H9 (cell line): ENCODE measurements around the gene CEP112. TPM values are rescaled to one million over a fixed set of nuclear protein-coding genes. Genes with fewer than 3 reads are reported as not detected.

ENCODE experiments used
- DNase-seq: peaks from one replicate; pipeline ENCODE4 v3.0.0-alpha.2; 2017
- H2AFZ ChIP-seq: one replicate; pipeline ENCODE4 v1.6.1; 2013; ENCODE audit warnings: mild to moderate bottlenecking, low read length, control low read depth, moderate library complexity
- H2AK5ac ChIP-seq: 2 replicates; pipeline ENCODE4 v1.6.1; 2013; ENCODE audit warnings: low read length, control low read depth, mixed read lengths; ENCODE audit not compliant: insufficient read length
- H2BK120ac ChIP-seq: one replicate; pipeline ENCODE4 v1.6.1; 2013; ENCODE audit warnings: low read depth, mild to moderate bottlenecking, low read length, control low read depth, inconsistent platforms; ENCODE audit not compliant: poor library complexity, severe bottlenecking
- H2BK12ac ChIP-seq: 2 replicates; pipeline ENCODE4 v1.6.1; 2013; ENCODE audit warnings: low read length, control low read depth, mixed read lengths, low read depth; ENCODE audit not compliant: insufficient read length
- H2BK15ac ChIP-seq: 2 replicates; pipeline ENCODE4 v1.6.1; 2013; ENCODE audit warnings: low read depth, low read length, control low read depth
- H2BK20ac ChIP-seq: one replicate; pipeline ENCODE4 v1.6.1; 2013; ENCODE audit warnings: low read depth, mild to moderate bottlenecking, low read length, control low read depth, inconsistent platforms; ENCODE audit not compliant: poor library complexity, severe bottlenecking
- H2BK5ac ChIP-seq: 2 replicates; pipeline ENCODE4 v1.6.1; 2013; ENCODE audit warnings: low read length, control low read depth, mixed read lengths; ENCODE audit not compliant: insufficient read length
- H3K14ac ChIP-seq: 2 replicates; pipeline ENCODE4 v1.6.1; 2013; ENCODE audit warnings: low read length, control low read depth; ENCODE audit not compliant: insufficient read depth
- H3K18ac ChIP-seq: 2 replicates; pipeline ENCODE4 v1.6.1; 2013; ENCODE audit warnings: low read depth, mild to moderate bottlenecking, mixed read lengths, low read length, control low read depth; ENCODE audit not compliant: insufficient read length
- H3K23ac ChIP-seq: 2 replicates; pipeline ENCODE4 v1.6.1; 2013; ENCODE audit warnings: low read length, control low read depth, mixed read lengths, low read depth; ENCODE audit not compliant: insufficient read length
- H3K23me2 ChIP-seq: 2 replicates; pipeline ENCODE4 v1.6.1; 2013; ENCODE audit warnings: low read depth, mild to moderate bottlenecking, mixed read lengths, low read length, control low read depth; ENCODE audit not compliant: insufficient read length, poor library complexity, severe bottlenecking
- H3K27ac ChIP-seq: 2 replicates; pipeline ENCODE4 v1.5.1; 2013; ENCODE audit warnings: low read length, control low read depth, mixed read lengths, low read depth; ENCODE audit not compliant: insufficient read length
- H3K27me3 ChIP-seq: 2 replicates; pipeline ENCODE4 v1.6.1; 2013; ENCODE audit warnings: low read length, control low read depth, inconsistent platforms; ENCODE audit not compliant: insufficient read depth
- H3K4ac ChIP-seq: 2 replicates; pipeline ENCODE4 v1.6.1; 2013; ENCODE audit warnings: low read depth, mild to moderate bottlenecking, control low read depth, inconsistent platforms, low read length, moderate library complexity
- H3K4me1 ChIP-seq: 2 replicates; pipeline ENCODE4 v1.6.1; 2013; ENCODE audit warnings: low read length, control low read depth, inconsistent platforms; ENCODE audit not compliant: insufficient read depth
- H3K4me2 ChIP-seq: 2 replicates; pipeline ENCODE4 v1.6.1; 2013; ENCODE audit warnings: low read length, control low read depth, mixed read lengths; ENCODE audit not compliant: insufficient read length, insufficient read depth
- H3K56ac ChIP-seq: 2 replicates; pipeline ENCODE4 v1.6.1; 2013; ENCODE audit warnings: low read depth, mild to moderate bottlenecking, mixed read lengths, low read length, control low read depth; ENCODE audit not compliant: insufficient read length
- H3K79me1 ChIP-seq: 2 replicates; pipeline ENCODE4 v1.6.1; 2013; ENCODE audit warnings: low read depth, mild to moderate bottlenecking, moderate library complexity, low read length, control low read depth, inconsistent platforms; ENCODE audit not compliant: insufficient read depth, poor library complexity, severe bottlenecking
- H3K79me2 ChIP-seq: 2 replicates; pipeline ENCODE4 v1.6.1; 2013; ENCODE audit warnings: low read length, control low read depth, inconsistent platforms; ENCODE audit not compliant: insufficient read depth
- H3K9ac ChIP-seq: 2 replicates; pipeline ENCODE4 v1.6.1; 2013; ENCODE audit warnings: low read length, control low read depth, mixed read lengths; ENCODE audit not compliant: insufficient read length; ENCODE audit errors: extremely low read depth
- H3K9me3 ChIP-seq: one replicate; pipeline ENCODE4 v1.6.1; 2013; ENCODE audit warnings: low read depth, low read length, inconsistent platforms; ENCODE audit not compliant: control insufficient read depth
- H3T11ph ChIP-seq: one replicate; pipeline ENCODE4 v1.6.1; 2013; ENCODE audit warnings: mild to moderate bottlenecking, low read length, control low read depth, inconsistent platforms
- H4K20me1 ChIP-seq: one replicate; pipeline ENCODE4 v1.6.1; 2013; ENCODE audit not compliant: control insufficient read depth, insufficient read length, insufficient read depth
- H4K5ac ChIP-seq: 2 replicates; pipeline ENCODE4 v1.6.1; 2013; ENCODE audit warnings: low read depth, mild to moderate bottlenecking, mixed read lengths, low read length, control low read depth; ENCODE audit not compliant: insufficient read length
- H4K8ac ChIP-seq: replicated peaks from 2 replicates; pipeline ENCODE4 v1.6.1; 2013; ENCODE audit warnings: low read length, control low read depth, mixed read lengths, low read depth; ENCODE audit not compliant: insufficient read length
- H4K91ac ChIP-seq: 2 replicates; pipeline ENCODE4 v1.6.1; 2013; ENCODE audit warnings: low read depth, mild to moderate bottlenecking, moderate library complexity, mixed read lengths, low read length, control low read depth; ENCODE audit not compliant: insufficient read length
- H3K27ac Mint-ChIP-seq, 3 experiments: 2 replicates in 2 of 3; 3 replicates in 1 of 3; pipeline ENCODE4 v1.8.0; 2020 to 2021; ENCODE audit warnings: mixed read lengths in 3 of 3, mild to moderate bottlenecking in 1 of 3, moderate library complexity in 1 of 3
- H3K27me3 Mint-ChIP-seq: 2 replicates; pipeline ENCODE4 v1.8.0; 2021; ENCODE audit warnings: low read depth, mild to moderate bottlenecking, moderate library complexity, mixed read lengths
- H3K36me3 Mint-ChIP-seq, 3 experiments: 2 replicates in 2 of 3; 3 replicates in 1 of 3; pipeline ENCODE4 v1.8.0; 2020 to 2021; ENCODE audit warnings: low read depth in 3 of 3, mixed read lengths in 3 of 3; ENCODE audit not compliant: insufficient read depth in 1 of 3
- H3K4me1 Mint-ChIP-seq, 2 experiments: 2 replicates each; pipeline ENCODE4 v1.8.0; 2020; ENCODE audit warnings: mixed read lengths in 2 of 2
- H3K4me3 Mint-ChIP-seq, 2 experiments: 2 replicates in 1 of 2; 3 replicates in 1 of 2; pipeline ENCODE4 v1.8.0; 2020 to 2021; ENCODE audit warnings: mild to moderate bottlenecking in 2 of 2, mixed read lengths in 2 of 2, moderate library complexity in 1 of 2
- H3K9me3 Mint-ChIP-seq, 2 experiments: 2 replicates in 1 of 2; 3 replicates in 1 of 2; pipeline ENCODE4 v1.8.0; 2020; ENCODE audit warnings: mild to moderate bottlenecking in 2 of 2, mixed read lengths in 2 of 2, moderate library complexity in 1 of 2
- CTCF ChIP-seq: fragments of 200-600 bp; sonication (generic); conservative IDR thresholded peaks from 3 replicates; pipeline ENCODE4 v1.8.0; 2021; ENCODE audit warnings: antibody characterized with exemption, mild to moderate bottlenecking
- WGBS: extraction: QIAGEN DNeasy Blood & Tissue Kit; methylation state at CpG from one replicate; pipeline ENCODE4 v1.1.7; 2013; ENCODE audit warnings: missing lambda C conversion rate, low lambda C conversion rate, mixed read lengths; ENCODE audit not compliant: insufficient read length; ENCODE audit errors: extremely low coverage; 5-methylcytosine and 5-hydroxymethylcytosine counted together
- total RNA-seq: library from RNA; stranded (reverse); gene quantifications from 2 replicates; pipeline ENCODE4 v1.2.1, GENCODE V29; 2021

CEP112 gene
- total RNA-seq, 1 experiment from 2014 or later, result 5.4 TPM

GRCh38 chr17:65902831-65903522 lies 289.0 kb downstream of the CEP112 start:
- Histone ChIP-seq H3K9me3 (no peaks in the 10 kb centered on the region), H3K18ac (no peak overlapping the region), H3K27ac (no peak overlapping the region), H3K27me3 (no peaks in the 10 kb centered on the region), H2AFZ (no peak overlapping the region), H3K4ac (no peak overlapping the region), H3K23ac (no peak overlapping the region), H3K4me1 (peaks cover 2% of the 10 kb centered on the region; the same call in 1 of the 2 replicates), H2BK12ac (no peak overlapping the region), H3K4me2 (no peak overlapping the region), H4K20me1 (no peaks in the 10 kb centered on the region), H4K8ac (no peak overlapping the region), H3K79me1 (no peaks in the 10 kb centered on the region), H3K14ac (no peak overlapping the region), H2BK20ac (no peak overlapping the region), H3T11ph (no peak overlapping the region), H3K9ac (no peak overlapping the region), H3K79me2 (no peaks in the 10 kb centered on the region), H2BK5ac (no peak overlapping the region), H3K23me2 (no peaks in the 10 kb centered on the region), H4K91ac (no peak overlapping the region), H3K56ac (no peak overlapping the region), H2BK15ac (no peak overlapping the region), H2AK5ac (no peak overlapping the region), H2BK120ac (no peak overlapping the region), H4K5ac (no peak overlapping the region)
- WGBS, result no CpG with 5 or more reads among the region's 11 CpGs
- TF ChIP-seq CTCF, result no peak
- Mint-ChIP-seq H3K27ac (no peak overlapping the region), H3K27me3 (peaks cover 8% of the 10 kb centered on the region), H3K4me3 (peak overlapping the region in 1 of 2 experiments; percentile 50; a peak in 1 of 5 replicates), H3K9me3 (no peaks in the 10 kb centered on the region), H3K4me1 (peaks cover 24 to 25% of the 10 kb centered on the region in 2 experiments), H3K36me3 (no peaks in the 10 kb centered on the region)
- DNase-seq, result peak; percentile 55
